ENCODE data around the gene GPT2.
A peak's percentile ranks its signal among the peaks of the same experiment; 100 is the strongest.

GPT2 gene, protein sequence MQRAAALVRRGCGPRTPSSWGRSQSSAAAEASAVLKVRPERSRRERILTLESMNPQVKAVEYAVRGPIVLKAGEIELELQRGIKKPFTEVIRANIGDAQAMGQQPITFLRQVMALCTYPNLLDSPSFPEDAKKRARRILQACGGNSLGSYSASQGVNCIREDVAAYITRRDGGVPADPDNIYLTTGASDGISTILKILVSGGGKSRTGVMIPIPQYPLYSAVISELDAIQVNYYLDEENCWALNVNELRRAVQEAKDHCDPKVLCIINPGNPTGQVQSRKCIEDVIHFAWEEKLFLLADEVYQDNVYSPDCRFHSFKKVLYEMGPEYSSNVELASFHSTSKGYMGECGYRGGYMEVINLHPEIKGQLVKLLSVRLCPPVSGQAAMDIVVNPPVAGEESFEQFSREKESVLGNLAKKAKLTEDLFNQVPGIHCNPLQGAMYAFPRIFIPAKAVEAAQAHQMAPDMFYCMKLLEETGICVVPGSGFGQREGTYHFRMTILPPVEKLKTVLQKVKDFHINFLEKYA

GRCh38 chr16:46883690-46884512 is at the start of gene GPT2:
Gene GPT2 (plus strand): TSS chr16:46884362. CDS start chr16:46884716, 354 bp downstream.
- CTCF ChIA-PET: interaction anchor here (0.6 to 1.1 kb wide), 3 partner anchors 11 to 856 kb away, joined by 3 to 5 read pairs (median 4); no protein-coding TSS in a partner anchor
- peak; percentile 89 for DNase-seq (ENCODE audit: low spot score)
- peak within 1 kb of the TSS; percentile 86 for H3K27ac ChIP-seq
- POLR2A ChIA-PET (ENCODE audit: low non-redundant PET): interaction anchor here (0.7 kb wide), 1 partner anchor 108 kb away, joined by 4 read pairs; no protein-coding TSS in a partner anchor
- TF ChIP-seq, protein P1, sequence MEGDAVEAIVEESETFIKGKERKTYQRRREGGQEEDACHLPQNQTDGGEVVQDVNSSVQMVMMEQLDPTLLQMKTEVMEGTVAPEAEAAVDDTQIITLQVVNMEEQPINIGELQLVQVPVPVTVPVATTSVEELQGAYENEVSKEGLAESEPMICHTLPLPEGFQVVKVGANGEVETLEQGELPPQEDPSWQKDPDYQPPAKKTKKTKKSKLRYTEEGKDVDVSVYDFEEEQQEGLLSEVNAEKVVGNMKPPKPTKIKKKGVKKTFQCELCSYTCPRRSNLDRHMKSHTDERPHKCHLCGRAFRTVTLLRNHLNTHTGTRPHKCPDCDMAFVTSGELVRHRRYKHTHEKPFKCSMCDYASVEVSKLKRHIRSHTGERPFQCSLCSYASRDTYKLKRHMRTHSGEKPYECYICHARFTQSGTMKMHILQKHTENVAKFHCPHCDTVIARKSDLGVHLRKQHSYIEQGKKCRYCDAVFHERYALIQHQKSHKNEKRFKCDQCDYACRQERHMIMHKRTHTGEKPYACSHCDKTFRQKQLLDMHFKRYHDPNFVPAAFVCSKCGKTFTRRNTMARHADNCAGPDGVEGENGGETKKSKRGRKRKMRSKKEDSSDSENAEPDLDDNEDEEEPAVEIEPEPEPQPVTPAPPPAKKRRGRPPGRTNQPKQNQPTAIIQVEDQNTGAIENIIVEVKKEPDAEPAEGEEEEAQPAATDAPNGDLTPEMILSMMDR (conservative IDR thresholded peaks at IDR 0.05; ENCODE audit: low read depth): no peak

DNA sequence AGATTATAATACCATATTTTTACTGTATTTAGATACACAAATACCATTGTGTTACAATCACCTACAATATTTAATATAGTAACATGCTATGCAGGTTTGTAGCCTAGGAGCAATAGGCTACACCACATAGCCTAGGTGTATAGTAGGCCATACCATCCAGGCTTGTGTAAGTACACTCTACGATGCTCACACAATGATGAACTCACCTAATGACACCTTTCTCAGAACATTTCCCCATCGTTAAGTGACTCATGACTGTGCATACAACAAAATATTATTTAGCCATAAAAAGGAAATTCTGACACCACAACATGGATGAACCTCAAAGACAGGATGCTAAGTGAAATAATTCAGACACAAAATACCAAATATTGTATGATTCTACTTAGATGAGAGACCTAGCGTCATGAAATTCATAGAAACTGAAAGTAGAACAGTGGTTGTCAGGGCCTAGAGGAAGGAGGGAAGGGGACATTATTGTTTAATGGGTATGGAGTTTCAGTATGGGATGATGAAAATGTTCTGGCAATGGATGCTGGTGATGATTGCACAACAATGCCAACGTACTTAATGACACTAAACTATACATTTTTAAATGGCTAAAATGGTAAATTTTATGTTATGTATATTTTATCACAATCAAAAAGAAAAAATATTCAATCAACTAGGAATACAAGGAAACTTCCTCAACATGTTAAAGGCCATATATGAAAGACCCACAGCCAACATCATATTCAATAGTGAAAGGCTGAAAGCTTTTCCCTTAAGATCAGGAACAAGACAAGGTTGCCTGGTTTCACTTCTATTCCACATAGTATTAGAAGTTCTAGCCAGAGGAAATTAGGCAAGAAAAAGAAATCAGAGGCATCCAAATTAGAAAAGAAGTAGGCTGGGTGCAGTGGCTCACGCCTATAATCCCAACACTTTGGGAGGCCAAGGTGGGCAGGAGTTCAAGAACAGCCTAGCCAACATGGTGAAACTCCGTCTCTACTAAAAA is 47.3 kb upstream of the GPT2 start:
- ChIA-PET CTCF (no interaction called here), POLR2A (ENCODE audit: low non-redundant PET) (no interaction called here)
- DNase-seq (ENCODE audit: low spot score): no peak
- H3K27ac ChIP-seq: no peak overlapping the region
- TF ChIP-seq, protein P1 (conservative IDR thresholded peaks at IDR 0.05; ENCODE audit: low read depth): no peak

DNA sequence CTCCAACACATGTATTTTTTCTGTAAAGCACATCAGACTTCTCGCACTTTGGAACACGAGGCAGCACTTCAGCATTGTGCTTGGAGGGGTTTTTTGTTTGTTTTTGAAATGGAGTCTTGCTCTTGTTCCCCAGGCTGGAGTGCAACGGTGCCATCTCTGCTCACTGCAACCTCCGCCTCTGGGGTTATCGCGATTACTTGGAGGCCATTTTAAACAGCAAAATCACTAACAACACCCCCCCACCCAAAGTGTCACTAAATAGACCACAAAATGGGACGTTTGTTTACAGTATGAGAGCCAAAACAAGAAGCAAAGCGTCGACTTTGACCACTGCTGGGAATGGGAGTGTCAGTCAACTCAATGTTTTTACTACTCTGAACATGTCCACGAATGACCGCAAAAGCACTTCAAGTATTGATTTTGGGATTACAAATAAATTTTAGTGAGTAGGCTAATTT is 44.1 kb upstream of the GPT2 start:
- no peak for DNase-seq (ENCODE audit: low spot score)
- TF ChIP-seq, protein P1 (conservative IDR thresholded peaks at IDR 0.05; ENCODE audit: low read depth): no peak
- POLR2A ChIA-PET (ENCODE audit: low non-redundant PET): no interaction called here
- H3K27ac ChIP-seq: no peak overlapping the region
- CTCF ChIA-PET: no interaction called here

DNA sequence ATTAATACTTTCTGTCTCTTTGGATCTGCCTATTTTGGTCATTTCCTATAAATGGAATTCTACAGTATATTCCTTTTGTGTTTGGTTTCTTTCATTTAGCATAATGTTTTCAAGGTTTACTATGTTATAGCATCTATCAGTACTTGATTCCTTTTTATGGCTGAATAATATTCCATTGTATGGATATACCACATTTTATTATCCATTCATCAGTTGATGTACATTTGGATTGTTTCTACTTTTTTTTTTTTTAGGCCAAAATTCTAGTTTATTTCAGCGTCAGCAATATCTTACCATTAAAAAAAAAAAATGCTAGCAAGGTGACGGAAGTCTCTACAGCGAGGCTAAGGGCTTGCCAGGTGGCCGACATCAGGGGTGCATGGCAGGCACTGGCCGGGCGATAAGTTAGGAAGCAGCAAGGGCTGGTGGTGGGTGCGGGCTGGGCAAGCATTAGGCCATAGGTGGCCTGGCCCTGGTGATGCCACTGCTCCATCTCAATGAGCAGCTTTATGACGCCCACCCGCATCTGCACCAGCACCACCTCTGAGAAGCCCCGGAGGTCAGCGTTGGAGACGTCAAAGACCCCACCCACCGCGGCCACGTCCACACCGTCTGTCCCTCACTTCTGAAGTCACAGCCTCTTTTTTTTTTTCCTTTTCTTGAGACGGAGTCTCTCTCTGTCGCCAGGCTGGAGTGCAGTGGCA is 41.8 kb upstream of the GPT2 start:
- H3K27ac ChIP-seq: no peak overlapping the region
- DNase-seq (ENCODE audit: low spot score): no peak
- ChIA-PET POLR2A (ENCODE audit: low non-redundant PET) (no interaction called here), CTCF (no interaction called here)
- TF ChIP-seq, protein P1 (conservative IDR thresholded peaks at IDR 0.05; ENCODE audit: low read depth): no peak

- no peak for DNase-seq (ENCODE audit: low spot score)
- TF ChIP-seq, protein P1 (conservative IDR thresholded peaks at IDR 0.05; ENCODE audit: low read depth): no peak
- CTCF ChIA-PET: no interaction called here
- POLR2A ChIA-PET (ENCODE audit: low non-redundant PET): no interaction called here
- H3K27ac ChIP-seq: no peak overlapping the region
These were observed 40.1 kb upstream of the GPT2 start for GRCh38 chr16:46843898-46844642.

All from RWPE1 (cell line).